Tibial nerve (tissue), 4 donors: ENCODE measurements around the gene NETO2. TPM values are rescaled to one million over a fixed set of nuclear protein-coding genes. Genes with fewer than 3 reads are reported as not detected.

ENCODE experiments used
- DNase-seq, 2 donors: peaks; one replicate each; pipeline ENCODE4 v3.0.0-alpha.2; 2019; ENCODE audit warnings: low spot score in 2 of 2
- H3K27ac ChIP-seq, 4 donors: fragments of 200-600 bp; sonication (generic) in 3 of 4; one replicate each; pipeline ENCODE4 v1.5.1; 2017 to 2019; ENCODE audit warnings: mild to moderate bottlenecking in 1 of 4
- H3K27me3 ChIP-seq, 2 donors: fragments of 200-600 bp; sonication (generic) in 1 of 2; one replicate each; pipeline versions ENCODE4 v1.5.1 to v1.6.0; 2017 to 2019
- H3K36me3 ChIP-seq, 3 donors: fragments of 200-600 bp; sonication (generic); one replicate each; pipeline ENCODE4 v1.5.1; 2018 to 2019
- H3K4me1 ChIP-seq, 4 donors: fragments of 200-600 bp; sonication (generic) in 3 of 4; one replicate each; pipeline ENCODE4 v1.5.1; 2017 to 2019
- H3K4me3 ChIP-seq, 4 donors: fragments of 200-600 bp; sonication (generic) in 3 of 4; one replicate each; pipeline ENCODE4 v1.5.1; 2017 to 2019; ENCODE audit warnings: mild to moderate bottlenecking in 1 of 4, moderate library complexity in 1 of 4
- H3K9me3 ChIP-seq, 4 donors: fragments of 200-600 bp; sonication (generic) in 3 of 4; one replicate each; pipeline ENCODE4 v1.5.1; 2017 to 2019
- CTCF ChIP-seq, 5 experiments: fragments of 200-600 bp in 3 of 5; fragments of 450-650 bp in 2 of 5; sonication (generic) in 3 of 5; IDR thresholded peaks; one replicate each; pipeline ENCODE4 v1.5.1; 2016 to 2019; ENCODE audit warnings: antibody characterized with exemption in 5 of 5, mild to moderate bottlenecking in 3 of 5, moderate library complexity in 2 of 5
- EP300 ChIP-seq, 2 donors: sonication (generic); formaldehyde crosslinking; IDR thresholded peaks; one replicate each; pipeline ENCODE4 v1.6.1; 2017; ENCODE audit warnings: antibody characterized with exemption in 2 of 2, mild to moderate bottlenecking in 1 of 2
- POLR2A ChIP-seq, 2 donors: fragments of 450-650 bp; IDR thresholded peaks; one replicate each; pipeline ENCODE4 v1.6.1; 2017; ENCODE audit warnings: antibody characterized with exemption in 2 of 2, mild to moderate bottlenecking in 2 of 2, moderate library complexity in 2 of 2
- WGBS, 2 donors: methylation state at CpG; one replicate each; pipeline ENCODE4 v1.1.5; 2018; 5-methylcytosine and 5-hydroxymethylcytosine counted together
- total RNA-seq, 4 donors: library from RNA; depleted of rRNA; stranded (reverse); fragments of >200 nt; gene quantifications; one replicate each; pipeline ENCODE4 v1.1.0, GENCODE V29; 2016

NETO2 gene
- total RNA-seq, 4 donors from 2014 or later = 0.63 to 3.3 (median 0.72) TPM

DNA sequence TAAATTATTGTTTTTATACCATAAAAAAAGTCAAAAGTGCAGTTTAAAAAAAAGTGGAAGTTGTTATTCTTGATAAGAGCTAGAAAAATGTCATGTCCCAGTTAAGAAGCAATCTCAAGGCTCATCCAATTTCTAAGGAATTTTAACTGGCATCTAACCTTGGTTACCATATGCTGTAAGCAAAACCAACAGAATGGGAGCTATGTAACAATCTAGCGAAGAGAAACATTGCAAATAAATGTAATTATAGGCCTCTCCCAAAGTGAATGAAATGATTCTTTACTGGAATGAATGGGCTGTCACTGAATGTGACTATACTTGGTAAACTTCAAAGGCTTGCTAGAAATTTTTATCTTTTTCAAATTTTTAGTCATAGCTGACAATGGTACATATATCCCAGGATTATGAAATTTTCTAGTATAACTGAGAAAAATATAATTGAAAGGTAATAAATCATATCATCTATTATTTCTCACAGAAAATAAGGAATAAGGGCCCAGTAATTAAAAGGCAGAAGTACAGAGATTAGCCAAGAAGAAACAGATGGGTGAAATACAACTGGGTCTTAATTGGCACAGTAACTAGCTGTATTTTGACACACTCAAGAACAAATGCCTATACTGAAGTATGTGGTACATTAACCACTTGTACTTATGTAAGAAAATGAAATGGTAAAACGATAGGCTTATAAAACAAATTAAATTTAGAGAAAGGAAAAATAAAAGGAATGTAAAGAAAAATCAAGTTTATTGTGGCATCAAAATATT lies 61.5 kb downstream of the NETO2 start:
- no peaks in the 10 kb centered on the region for H3K9me3 ChIP-seq
- no peaks in the 10 kb centered on the region for H3K27me3 ChIP-seq
- H3K36me3 ChIP-seq = no peaks in the 10 kb centered on the region
- WGBS, 2 donors = 90 to 92% methylated on average over 2 of the region's 2 CpGs
- H3K4me3 ChIP-seq = no peak overlapping the region
- DNase-seq = no peak
- TF ChIP-seq EP300 (IDR thresholded peaks at IDR 0.05) (no peak), POLR2A (IDR thresholded peaks at IDR 0.05) (no peak), CTCF (IDR thresholded peaks at IDR 0.05) (no peak)
- H3K27ac ChIP-seq = no peak overlapping the region
- H3K4me1 ChIP-seq = no peaks in the 10 kb centered on the region

DNA sequence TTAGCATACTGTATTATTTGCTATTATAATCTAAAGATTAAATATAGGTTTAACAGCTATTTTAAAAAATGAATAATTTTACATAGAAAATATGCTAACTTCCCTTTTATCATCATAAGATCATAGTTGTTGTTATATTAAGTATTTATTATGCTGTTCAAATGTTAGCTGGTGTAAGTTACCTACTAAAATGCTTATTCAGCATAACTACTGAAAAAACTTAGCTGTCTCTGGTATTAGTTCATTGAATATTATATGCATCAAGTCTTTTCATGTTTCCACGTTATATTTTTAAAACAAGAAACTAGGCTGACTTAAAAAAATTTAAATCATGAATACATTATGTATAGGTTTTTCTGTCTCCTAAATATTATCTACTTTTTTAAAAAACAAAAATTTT lies 62.6 kb downstream of the NETO2 start:
- H3K4me3 ChIP-seq = no peak overlapping the region
- no peaks in the 10 kb centered on the region for H3K9me3 ChIP-seq
- no peak overlapping the region for H3K27ac ChIP-seq
- H3K4me1 ChIP-seq = no peaks in the 10 kb centered on the region
- H3K36me3 ChIP-seq = no peaks in the 10 kb centered on the region
- H3K27me3 ChIP-seq = no peaks in the 10 kb centered on the region
- no peak for DNase-seq
- 79 to 81% methylated on average over 1 of the region's 1 CpG for WGBS, 2 donors
- no peak for TF ChIP-seq POLR2A (IDR thresholded peaks at IDR 0.05)
- no peak for TF ChIP-seq CTCF (IDR thresholded peaks at IDR 0.05)
- no peak for TF ChIP-seq EP300 (IDR thresholded peaks at IDR 0.05)

DNA sequence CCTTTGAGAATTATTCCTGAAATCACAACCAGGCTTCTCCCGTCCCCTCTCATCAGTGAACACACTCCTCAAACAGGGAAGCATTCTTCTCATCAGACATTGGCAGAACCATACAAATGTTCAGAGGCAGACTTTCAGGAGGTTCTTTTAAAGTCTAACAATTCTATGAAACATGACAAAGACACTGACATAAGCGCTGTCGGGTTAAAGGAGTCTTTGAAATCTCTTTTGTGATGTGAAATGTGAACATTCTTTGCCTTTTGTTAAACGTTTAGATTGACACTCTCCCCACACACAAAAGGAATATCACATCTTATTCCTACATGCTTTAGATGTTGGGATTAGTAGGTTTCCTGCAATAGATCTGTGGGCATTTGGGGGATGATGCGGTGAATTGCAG lies 63.9 kb downstream of the NETO2 start:
- H3K4me1 ChIP-seq = no peaks in the 10 kb centered on the region
- no peaks in the 10 kb centered on the region for H3K36me3 ChIP-seq
- H3K27ac ChIP-seq = no peak overlapping the region
- TF ChIP-seq POLR2A (IDR thresholded peaks at IDR 0.05) (no peak), CTCF (IDR thresholded peaks at IDR 0.05) (no peak), EP300 (IDR thresholded peaks at IDR 0.05) (no peak)
- no peaks in the 10 kb centered on the region for H3K27me3 ChIP-seq
- H3K9me3 ChIP-seq = no peaks in the 10 kb centered on the region
- no peak overlapping the region for H3K4me3 ChIP-seq
- DNase-seq = no peak
- WGBS, 2 donors = 50 to 57% methylated on average over 5 of the region's 5 CpGs

DNA sequence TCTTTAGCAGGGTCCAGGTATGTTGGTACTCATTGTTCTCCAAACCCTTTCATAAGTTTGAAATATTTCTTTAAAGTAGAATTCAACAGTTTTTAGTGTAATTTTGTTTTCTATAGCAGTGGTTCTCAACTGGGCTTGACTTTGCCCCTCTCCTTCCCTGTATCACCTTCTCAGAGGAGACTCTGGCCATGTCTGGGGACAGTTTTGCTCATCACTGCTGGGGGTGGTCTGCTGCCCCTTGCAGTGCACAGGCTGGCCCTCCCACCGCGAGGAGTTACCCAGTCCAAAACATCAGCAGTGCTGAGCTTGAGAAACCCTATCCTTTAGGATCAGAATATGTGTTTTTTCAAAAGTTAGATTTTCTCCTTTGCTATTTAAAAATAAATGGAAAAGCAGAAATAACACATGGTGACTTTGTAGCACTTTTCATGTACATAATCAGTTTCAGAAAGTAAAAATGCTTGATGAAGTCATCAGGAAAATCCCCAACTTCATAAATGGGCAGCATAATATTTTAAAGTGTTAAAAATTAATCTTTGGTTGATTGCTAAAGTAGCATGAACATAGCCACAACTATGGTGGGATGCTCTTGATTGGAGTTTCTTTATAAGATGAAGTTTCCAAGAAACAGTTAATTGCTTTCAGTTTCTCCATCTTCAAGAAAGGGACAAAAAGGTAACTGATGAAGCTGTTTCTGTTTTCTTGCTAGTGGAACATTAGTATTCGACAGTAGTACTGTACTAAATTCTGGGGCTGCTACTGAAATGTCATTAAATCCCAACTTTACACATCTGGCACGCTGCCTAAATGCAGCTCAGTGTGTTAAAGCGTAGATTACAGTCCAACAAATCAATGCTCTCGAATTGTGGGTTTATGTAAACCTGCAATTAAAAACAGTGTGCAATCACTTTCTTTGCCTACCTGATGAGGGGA lies 70.3 kb downstream of the NETO2 start:
- no peak overlapping the region for H3K27ac ChIP-seq
- no peak for DNase-seq
- no peaks in the 10 kb centered on the region for H3K36me3 ChIP-seq
- WGBS, 2 donors = 52 to 58% methylated on average over 6 of the region's 6 CpGs
- H3K4me3 ChIP-seq = no peak overlapping the region
- TF ChIP-seq EP300 (IDR thresholded peaks at IDR 0.05) (no peak), CTCF (IDR thresholded peaks at IDR 0.05) (no peak), POLR2A (IDR thresholded peaks at IDR 0.05) (no peak)
- no peaks in the 10 kb centered on the region for H3K9me3 ChIP-seq
- H3K27me3 ChIP-seq = no peaks in the 10 kb centered on the region
- H3K4me1 ChIP-seq = no peaks in the 10 kb centered on the region

DNA sequence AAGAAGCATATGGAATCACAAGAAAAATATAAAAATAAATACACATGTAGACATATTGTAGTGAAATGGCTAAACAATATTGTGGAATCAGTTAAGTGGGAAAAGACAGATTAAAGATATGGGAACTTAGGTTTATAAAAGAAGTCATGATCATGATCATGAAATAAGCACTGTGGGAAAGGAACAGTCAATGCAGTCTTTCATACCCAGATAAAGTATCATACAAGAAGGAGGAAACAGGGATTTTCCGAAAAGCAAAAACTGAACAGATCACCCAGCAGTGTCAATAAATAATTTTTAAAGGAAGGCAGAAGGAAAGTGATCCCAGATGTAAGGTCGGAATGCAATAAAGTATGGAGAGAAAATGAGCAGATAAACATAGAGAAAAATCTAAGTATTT lies 71.6 kb downstream of the NETO2 start:
- WGBS, 2 donors = 86 to 88% methylated on average over 2 of the region's 2 CpGs
- TF ChIP-seq POLR2A (IDR thresholded peaks at IDR 0.05) (no peak), EP300 (IDR thresholded peaks at IDR 0.05) (no peak), CTCF (IDR thresholded peaks at IDR 0.05) (no peak)

More for the DNA sequence above, 71.6 kb downstream of the NETO2 start:
- no peak overlapping the region for H3K27ac ChIP-seq
- no peak overlapping the region for H3K4me3 ChIP-seq
- no peaks in the 10 kb centered on the region for H3K27me3 ChIP-seq
- no peaks in the 10 kb centered on the region for H3K36me3 ChIP-seq
- DNase-seq = no peak
- no peaks in the 10 kb centered on the region for H3K4me1 ChIP-seq
- no peaks in the 10 kb centered on the region for H3K9me3 ChIP-seq
